Activated gamma-delta T cell (primary cell): ENCODE results near the gene IRF2BP2.

Experiments used
- DNase-seq: peaks from one replicate; lab custom pipeline; 2025; lab: John Stamatoyannopoulos, UW

Gene IRF2BP2

GRCh38 chr1:234613128-234613875, 3.3 kb upstream of the IRF2BP2 start:
- DNase-seq, result no peak

DNA sequence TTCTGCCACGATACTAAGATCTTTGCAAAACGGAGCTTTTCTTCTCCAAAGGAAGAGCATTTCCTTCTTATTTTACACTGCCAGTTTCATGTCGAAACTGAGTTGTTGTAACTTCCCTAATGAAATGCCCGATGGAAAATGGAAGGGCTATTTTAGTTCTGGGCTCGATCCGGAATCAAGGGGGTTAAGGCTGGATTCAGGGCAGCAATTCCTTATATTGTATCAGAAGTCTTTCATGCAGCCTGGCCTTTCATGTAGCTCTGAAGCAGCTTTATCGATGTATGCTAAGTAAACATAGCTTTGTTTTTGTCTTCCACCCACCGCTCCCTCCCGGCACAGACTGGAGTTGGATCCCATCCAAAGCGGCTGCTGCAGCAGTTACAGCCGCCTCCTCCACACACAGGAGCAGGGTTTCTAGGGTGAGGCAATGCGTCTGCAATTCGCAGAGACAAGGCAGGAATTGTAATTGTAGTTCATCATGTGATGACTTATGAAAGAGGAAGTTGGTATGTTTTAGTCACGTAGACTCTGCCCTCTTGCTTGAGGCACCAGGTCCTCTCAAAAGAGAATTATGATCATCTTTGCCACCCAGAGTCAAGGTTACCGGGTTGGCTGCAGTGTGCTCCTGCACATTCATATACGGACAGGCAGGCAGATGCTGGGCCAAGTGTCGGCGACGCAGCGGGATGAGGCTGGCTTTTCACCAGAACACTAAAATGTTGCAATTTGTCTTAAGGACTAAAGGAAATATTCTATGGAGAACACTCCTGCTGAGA, 2.6 kb upstream of the IRF2BP2 start:
- no peak for DNase-seq

DNA sequence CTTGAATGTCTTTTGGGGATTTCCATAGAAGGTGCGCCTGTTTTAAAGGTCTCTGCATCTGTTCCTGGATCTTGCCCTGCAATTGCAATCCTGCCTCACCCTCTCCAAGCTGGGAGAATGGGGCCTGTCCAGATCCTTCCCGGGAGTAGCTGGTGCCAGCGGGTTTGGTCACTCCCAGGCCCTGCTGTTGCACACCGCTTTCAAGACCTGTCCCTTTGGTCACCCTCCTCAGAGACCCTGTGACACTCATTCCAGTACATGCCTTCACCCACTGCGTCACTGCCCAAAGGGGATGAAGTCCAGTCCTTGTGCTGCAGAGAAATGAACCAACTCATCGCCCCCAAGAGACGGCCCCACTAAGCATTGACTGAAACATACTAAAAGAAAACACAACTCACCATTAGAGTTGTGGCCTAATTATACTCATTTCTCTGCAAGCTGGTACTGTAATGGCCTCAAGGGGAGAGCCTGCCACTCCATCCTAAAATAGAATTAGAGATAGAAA, 1.9 kb upstream of the IRF2BP2 start:
- no peak for DNase-seq

DNA sequence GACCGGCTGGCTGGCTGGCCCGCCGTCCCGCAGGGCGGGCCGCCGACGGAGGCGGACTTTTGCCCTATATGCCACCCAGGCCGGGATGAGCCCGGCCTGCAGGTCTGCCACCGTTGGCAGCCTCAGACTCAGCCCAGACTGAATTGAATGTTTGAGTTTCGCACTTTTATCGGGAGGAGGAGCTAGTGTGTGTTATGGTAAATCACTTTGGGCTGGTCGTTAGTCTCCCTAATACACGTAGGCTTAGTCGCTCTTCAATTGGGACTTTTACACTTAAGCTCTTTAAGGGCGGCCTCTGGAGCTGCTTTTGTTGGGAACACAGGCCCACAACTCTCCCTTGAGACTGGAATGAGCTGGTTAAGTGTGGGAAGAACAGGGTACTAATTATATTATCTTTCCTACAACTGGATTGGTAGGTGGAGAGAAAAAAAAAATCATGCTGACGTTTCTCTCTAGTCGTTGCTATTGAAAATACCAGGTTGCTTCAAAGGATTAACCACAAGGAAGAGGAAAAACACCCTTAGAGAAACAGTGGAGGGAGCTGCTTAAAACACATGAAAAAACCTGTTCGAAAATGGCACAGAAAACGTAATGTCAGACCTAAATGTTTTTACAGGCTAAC, 1.4 kb upstream of the IRF2BP2 start:
- no peak for DNase-seq

GRCh38 chr1:234610666-234611224, 767 bp upstream of the IRF2BP2 start:
- DNase-seq, result peak; percentile 91

- DNase-seq, result no peak
Measured at GRCh38 chr1:234609691-234610042, 311 bp downstream of the IRF2BP2 start.

- peak; percentile 70 for DNase-seq
Measured at GRCh38 chr1:234608911-234609690, 877 bp downstream of the IRF2BP2 start.

DNA sequence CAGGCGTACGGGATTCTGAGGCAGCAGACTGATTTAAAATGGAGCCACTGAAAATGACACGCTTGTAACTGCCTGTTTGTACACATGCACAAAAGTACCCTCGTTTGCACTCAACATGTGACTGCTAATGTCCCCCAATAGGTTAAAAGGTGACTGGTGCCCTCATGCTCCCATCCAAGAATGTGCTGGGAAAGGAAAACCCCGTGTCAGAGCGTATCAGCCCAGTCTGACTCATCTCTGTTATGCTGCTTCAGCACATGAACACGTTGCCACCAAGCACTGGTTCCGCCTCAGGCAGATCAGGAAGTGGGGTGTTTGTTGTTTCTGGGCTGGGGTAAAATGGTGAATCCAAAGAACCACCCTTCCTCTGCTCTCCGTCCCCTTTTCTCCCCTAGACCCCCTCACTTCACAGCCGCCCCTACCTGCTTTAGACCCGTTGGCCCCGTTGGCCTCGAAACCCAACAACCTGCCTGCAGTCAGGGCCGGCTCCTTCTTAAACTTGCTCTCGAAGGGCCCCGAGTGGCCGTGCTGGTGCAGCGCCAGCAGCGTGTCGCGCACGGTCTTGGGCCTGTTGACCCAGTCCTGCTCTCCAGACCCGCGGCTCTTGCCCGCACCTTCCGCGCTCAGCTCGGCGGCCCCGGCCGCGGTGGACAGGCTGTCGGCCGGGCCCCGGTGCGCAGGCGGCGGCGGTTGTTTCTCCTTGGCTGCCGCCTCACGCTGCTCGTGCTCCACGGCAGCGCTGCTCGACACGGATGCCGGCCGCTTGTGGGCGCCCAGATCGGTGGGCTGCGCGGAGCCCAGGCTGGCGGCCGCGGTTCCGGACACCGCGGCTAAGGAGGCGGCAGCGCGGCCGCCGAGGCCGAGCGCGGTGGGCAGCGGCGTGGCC, 1.7 kb downstream of the IRF2BP2 start:
- DNase-seq, result peak; percentile 31

- no peak for DNase-seq
Measured at GRCh38 chr1:234607109-234608024, 2.6 kb downstream of the IRF2BP2 start.

GRCh38 chr1:234606784-234607108, 3.2 kb downstream of the IRF2BP2 start:
- no peak for DNase-seq

DNA sequence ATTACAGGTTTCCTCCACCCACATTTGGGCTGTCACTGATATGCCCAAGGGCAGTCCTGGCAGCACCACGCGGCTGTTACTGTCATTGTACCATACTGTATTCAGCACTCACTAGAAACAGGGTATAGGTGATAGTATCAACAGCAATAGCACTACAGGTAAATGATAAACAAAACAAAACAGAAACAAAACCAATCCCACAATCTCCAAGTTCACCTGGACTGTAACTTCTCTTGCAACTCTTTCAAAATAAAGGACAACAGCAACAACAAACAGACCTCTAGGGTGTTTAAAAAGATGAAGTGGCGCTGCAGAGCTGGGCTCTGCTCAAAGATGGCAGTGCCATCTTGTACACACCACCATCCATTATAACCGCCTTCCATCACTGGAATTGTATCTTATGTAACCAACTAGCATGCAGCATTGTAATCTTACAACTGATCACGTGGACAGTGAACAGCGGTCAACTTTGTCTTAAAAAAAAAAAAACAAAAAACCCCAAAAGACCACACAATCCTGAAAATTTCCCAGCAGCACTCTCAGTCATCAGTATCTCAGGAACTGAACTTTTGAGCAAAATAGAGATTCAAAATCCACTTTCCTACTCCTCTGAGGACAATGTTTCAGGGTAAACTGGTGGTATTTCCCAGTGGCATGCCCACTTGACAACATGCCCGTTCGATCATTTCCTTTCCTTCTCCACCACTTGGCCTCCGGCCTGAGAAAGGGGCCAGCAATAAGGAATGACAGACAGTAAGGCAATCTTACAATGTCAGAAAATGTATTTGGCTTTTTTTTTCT, 3.8 kb downstream of the IRF2BP2 start:
- DNase-seq, result no peak

GRCh38 chr1:234605399-234605982, 4.5 kb downstream of the IRF2BP2 start:
- DNase-seq, result no peak

GRCh38 chr1:234604495-234605398, 5.2 kb downstream of the IRF2BP2 start:
- DNase-seq, result no peak

DNA sequence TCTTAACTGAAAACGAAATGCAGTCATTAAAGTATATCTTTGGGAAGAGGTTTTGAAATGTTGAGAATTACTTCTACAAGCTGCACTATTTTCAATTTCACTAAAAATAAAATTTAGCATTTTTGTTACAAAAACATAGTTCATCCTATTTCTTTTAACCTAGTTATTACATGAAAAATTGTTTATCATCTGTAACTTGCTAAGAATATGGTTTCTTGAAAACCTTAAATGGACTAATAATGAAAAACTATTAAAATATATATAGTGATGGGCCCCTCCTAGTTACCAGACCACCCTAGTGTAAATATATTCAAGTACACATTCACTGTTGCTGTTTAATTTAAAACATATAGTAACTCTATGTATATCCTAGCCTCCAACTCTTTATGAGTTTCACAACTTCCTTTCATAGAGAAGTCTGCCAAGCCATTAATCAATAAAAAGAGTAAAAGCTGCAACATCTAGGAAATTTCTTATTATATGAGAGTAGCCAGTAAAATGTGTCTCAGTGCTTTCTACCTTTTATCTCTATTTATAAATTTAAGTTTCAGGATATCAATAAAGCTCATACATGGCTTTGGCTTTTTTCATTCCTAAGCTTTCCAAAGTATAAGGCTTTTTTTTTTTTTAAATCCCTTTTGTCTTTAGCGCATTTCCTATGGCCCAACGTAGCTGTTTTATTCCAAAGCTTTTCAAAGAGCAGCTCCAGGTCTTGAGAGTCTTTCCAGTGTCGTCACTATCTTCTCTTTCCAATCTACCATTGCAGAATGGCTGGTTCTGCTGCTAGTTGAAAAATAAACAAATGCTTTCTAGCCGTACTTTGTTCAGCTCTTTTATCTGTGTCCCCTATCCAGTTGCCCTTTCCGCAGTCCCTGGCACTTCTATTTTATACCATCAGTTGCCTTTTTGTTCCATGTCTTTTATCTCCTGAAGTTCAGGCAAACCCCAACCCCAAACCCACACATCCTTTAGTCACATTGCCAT, 6.5 kb downstream of the IRF2BP2 start:
- no peak for DNase-seq

DNA sequence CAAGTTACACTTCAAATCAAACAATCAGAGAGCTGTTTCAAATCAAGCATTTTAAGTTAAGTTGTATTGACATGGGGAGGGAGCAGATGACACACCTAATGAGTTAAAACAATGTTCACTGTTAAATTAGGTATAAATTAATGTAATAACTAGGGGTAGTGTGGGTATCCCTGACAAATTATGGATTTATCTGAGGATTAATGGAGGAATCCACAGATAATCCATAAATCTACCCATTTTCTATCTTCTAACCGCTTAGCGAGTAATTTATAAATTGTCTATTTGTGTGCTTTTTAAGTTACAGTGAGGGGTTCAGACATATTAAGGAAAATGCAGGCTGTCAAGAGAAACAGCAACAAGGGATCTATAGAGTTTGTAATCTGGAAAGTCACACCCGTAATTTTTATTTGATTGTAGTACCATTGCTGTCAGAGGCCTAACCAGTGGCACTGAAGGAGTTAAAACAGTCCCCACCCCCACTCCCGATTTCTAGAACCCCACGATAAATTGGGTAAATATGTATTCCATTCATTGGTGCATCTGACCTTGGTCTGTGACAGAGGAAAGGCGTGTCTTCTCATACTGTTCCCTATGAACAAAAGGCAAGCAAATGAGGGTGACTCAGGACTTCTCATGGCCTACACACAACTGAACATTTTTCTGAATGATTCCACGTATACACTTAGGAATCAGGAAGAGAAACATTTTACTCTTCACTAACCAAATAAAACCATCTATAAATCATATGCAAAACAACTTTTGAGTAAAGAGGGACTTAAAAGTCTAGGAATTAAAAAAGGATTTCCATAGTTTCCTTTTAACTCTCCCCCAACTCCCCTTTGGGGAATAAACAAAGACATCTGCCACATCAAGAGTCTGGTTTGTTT, 7.4 kb downstream of the IRF2BP2 start:
- DNase-seq, result no peak
